Measurements from ENCODE around the gene FAM120A.

FAM120A gene

GRCh38 chr9:93446073-93446472, 5.4 kb upstream of the FAM120A start:
- no peak for TF ChIP-seq CTCF (IDR thresholded peaks at IDR 0.05; ENCODE audit: insufficient read depth, low read depth, low read length, missing control alignments)
- H3K4me3 ChIP-seq (ENCODE audit: low read depth, low read length) = no peak overlapping the region
- no peak for DNase-seq (ENCODE audit: low read depth)

GRCh38 chr9:93447655-93448054, 3.8 kb upstream of the FAM120A start:
- H3K4me3 ChIP-seq (ENCODE audit: low read depth, low read length) = no peak overlapping the region
- no peak for DNase-seq (ENCODE audit: low read depth)
- no peak for TF ChIP-seq CTCF (IDR thresholded peaks at IDR 0.05; ENCODE audit: insufficient read depth, low read depth, low read length, missing control alignments)

DNA sequence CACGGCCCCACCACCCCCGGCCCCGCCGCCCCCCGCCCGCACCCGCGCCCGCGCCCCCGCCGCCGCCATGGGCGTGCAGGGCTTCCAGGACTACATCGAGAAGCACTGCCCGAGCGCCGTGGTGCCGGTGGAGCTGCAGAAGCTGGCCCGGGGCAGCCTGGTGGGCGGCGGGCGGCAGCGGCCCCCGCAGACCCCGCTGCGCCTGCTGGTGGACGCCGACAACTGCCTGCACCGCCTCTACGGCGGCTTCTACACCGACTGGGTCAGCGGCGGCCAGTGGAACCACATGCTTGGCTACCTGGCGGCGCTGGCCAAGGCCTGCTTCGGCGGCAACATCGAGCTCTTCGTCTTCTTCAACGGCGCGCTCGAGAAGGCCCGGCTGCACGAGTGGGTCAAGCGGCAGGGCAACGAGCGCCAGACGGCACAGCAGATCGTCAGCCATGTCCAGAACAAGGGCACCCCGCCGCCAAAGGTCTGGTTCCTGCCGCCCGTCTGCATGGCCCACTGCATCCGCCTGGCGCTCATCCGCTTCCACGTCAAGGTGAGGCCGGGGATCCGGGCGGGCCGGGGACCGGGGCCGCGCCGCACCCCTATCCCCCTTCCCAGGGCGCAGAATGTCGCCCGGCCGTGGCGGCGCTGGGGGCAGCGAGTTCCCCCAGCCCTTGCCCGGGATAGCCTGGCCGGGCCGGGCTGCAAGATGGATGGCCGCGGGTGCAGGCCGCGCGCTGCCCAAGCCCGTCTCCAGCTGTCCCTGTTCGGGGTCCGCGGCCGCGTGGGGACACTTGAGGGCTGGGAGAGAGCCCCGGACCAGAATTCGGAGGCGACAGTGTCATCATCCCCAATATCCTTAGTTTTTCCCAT, 594 bp downstream of the FAM120A start:
- peak; percentile 67 for DNase-seq (ENCODE audit: low read depth)
- H3K4me3 ChIP-seq (ENCODE audit: low read depth, low read length) = peak overlapping the region; percentile 74
- TF ChIP-seq CTCF (IDR thresholded peaks at IDR 0.05; ENCODE audit: insufficient read depth, low read depth, low read length, missing control alignments) = peak; percentile 4

- no peak for TF ChIP-seq CTCF (IDR thresholded peaks at IDR 0.05; ENCODE audit: insufficient read depth, low read depth, low read length, missing control alignments)
- H3K4me3 ChIP-seq (ENCODE audit: low read depth, low read length) = peak overlapping the region; percentile 74
- DNase-seq (ENCODE audit: low read depth) = no peak
Observed at GRCh38 chr9:93452710-93453046, 1.2 kb downstream of the FAM120A start.

DNA sequence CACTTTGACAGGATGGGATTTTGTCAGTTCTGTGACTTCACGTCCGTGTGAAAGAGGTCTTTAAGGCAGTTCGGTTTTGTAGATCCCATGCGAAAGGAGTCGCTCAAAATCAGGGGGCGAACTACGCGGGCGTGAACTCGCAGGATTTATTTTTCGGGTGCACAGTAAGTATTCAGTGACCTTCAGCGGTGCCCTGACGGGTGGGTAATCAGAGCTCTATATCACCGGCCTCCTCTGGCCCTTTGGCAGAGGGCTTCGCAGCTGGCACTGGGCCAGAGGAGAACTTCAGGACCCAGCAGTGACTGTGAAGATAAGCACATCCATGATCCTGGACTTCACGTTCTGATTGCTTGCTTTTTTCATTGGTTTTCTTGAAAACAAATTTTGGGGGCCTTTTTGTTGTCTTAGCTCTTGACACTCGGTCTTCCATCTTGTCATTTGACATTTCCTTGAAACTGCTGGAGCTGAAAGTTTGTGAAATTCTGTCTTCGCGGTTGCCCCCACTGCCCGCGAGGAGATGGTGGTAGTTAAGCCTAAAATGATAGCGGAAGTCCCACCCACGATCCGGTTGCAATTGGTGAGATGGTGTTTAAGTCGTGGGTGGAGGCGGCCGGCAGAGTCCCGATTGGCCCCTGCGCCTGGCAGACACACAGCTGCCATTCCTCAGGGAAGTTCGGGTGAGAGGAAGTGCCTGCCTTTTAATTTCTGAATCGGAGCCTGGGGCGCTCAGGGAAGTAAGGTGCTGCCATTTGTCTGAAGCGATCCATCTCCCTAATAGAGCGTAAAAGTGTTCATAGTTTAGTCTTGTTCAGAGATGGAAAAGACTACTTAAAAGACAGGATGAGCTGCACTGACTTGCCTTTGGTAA, 1.8 kb downstream of the FAM120A start, which contains the start of gene FAM120AOS:
Gene FAM120AOS (minus strand): TSS at position 535 of the 868 bp plus-strand sequence. CDS start 872 bp downstream, outside the sequence.
- H3K4me3 ChIP-seq (ENCODE audit: low read depth, low read length) = peak within 1 kb of the TSS; percentile 74
- TF ChIP-seq CTCF (IDR thresholded peaks at IDR 0.05; ENCODE audit: insufficient read depth, low read depth, low read length, missing control alignments) = no peak
- peak; percentile 95 for DNase-seq (ENCODE audit: low read depth)

GRCh38 chr9:93456022-93456421, 4.5 kb downstream of the FAM120A start:
- DNase-seq (ENCODE audit: low read depth) = no peak
- TF ChIP-seq CTCF (IDR thresholded peaks at IDR 0.05; ENCODE audit: insufficient read depth, low read depth, low read length, missing control alignments) = no peak
- H3K4me3 ChIP-seq (ENCODE audit: low read depth, low read length) = no peak overlapping the region
